Pancreas (tissue), 10 donors: ENCODE data around the gene SLC25A25. TPM values are rescaled to one million over a fixed set of nuclear protein-coding genes. Genes with fewer than 3 reads are reported as not detected.

Experiments
- ATAC-seq, 4 donors: fragments of 200-7000 bp; cut with Tn5 transposase; one replicate each; pipeline versions ENCODE4 v1.8.0 to v1.9.1; 2020; ENCODE audit warnings: mild to moderate bottlenecking in 4 of 4, moderate library complexity in 4 of 4
- DNase-seq, 6 donors: peaks; one replicate each; pipeline ENCODE4 v3.0.0-alpha.2; 2020
- FAIRE-seq: peaks from 2 replicates; lab custom pipeline; 2012; peaks lifted over from hg19 to GRCh38; lab: Jason Lieb, UNC
- H3K27ac ChIP-seq, 4 donors: fragments of 200-600 bp; sonication (generic); 1 replicate in 3 of 4; 2 replicates in 1 of 4; pipeline versions ENCODE4 v1.5.0 to v1.8.0; 2020
- H3K27me3 ChIP-seq, 4 donors: fragments of 200-600 bp; one replicate each; pipeline ENCODE4 v1.8.0; 2021
- H3K36me3 ChIP-seq, 3 donors: fragments of 200-600 bp; sonication (generic) in 1 of 3; one replicate each; pipeline versions ENCODE4 v1.5.0 to v1.8.0; 2020 to 2021
- H3K4me1 ChIP-seq, 3 donors: fragments of 200-600 bp; one replicate each; pipeline ENCODE4 v1.8.0; 2021
- H3K4me3 ChIP-seq, 4 donors: fragments of 200-600 bp; sonication (generic) in 2 of 4; one replicate each; pipeline versions ENCODE4 v1.5.0 to v1.8.0; 2020 to 2021
- H3K9me3 ChIP-seq, 4 donors: fragments of 200-600 bp; one replicate each; pipeline ENCODE4 v1.8.0; 2021
- WGBS, 2 donors: extraction: QIAGEN DNeasy Blood & Tissue Kit; methylation state at CpG; one replicate each; pipeline ENCODE4 v1.1.7; 2013; 5-methylcytosine and 5-hydroxymethylcytosine counted together
- intact Hi-C, 3 donors: fragments of 100-400 bp; cut with DNase I; formaldehyde crosslinking; loops; one replicate each; pipeline versions ENCODE4 v1.11.1 to v1.14.2; 2022
- polyA plus RNA-seq, 2 donors: library from polyadenylated mRNA; stranded (reverse); fragments of 200-250 nt; gene quantifications; one replicate each; pipeline ENCODE4 v1.2.3, GENCODE V29; 2013
- total RNA-seq, 6 donors: library from RNA; stranded (reverse); fragmentation: NEBNext Ultra II Directional in 4 of 6; extraction: Animal tissue kit (Norgen Biotek cat#: 25700) in 4 of 6; gene quantifications; one replicate each; pipeline versions ENCODE4 v1.2.1 to v1.2.4, GENCODE V29; 2021 to 2023
- TF ChIP-seq, protein P1 (sequence below), 4 donors: fragments of 200-600 bp; sonication (generic) in 3 of 4; IDR thresholded peaks; one replicate each; pipeline versions ENCODE4 v1.5.0 to v1.8.0; 2021; ENCODE audit warnings: antibody characterized with exemption in 4 of 4
- donor health status: healthy with polysubstance abuse.
- donor health status: DM: no; HTN: no; CAD: no; lungs with moderate emphysema.
- donor health status: DM: no; HTN: no; CAD: no.
- donor health status: control.
- donor health status: control.
- donor health status: Bipolar disorder and iron deficiency.
- donor health status: DM: yes; HTN: yes; CAD: no.
- donor health status: DM: no; HTN: no; CAD: no.
- donor health status: DM: no; HTN: no; CAD: no.
- donor health status: DM: yes; HTN: yes; CAD: no.

SLC25A25 gene
- total and polyA plus RNA-seq, 8 donors, result 6.8 to 134 (median 43.1) TPM

DNA sequence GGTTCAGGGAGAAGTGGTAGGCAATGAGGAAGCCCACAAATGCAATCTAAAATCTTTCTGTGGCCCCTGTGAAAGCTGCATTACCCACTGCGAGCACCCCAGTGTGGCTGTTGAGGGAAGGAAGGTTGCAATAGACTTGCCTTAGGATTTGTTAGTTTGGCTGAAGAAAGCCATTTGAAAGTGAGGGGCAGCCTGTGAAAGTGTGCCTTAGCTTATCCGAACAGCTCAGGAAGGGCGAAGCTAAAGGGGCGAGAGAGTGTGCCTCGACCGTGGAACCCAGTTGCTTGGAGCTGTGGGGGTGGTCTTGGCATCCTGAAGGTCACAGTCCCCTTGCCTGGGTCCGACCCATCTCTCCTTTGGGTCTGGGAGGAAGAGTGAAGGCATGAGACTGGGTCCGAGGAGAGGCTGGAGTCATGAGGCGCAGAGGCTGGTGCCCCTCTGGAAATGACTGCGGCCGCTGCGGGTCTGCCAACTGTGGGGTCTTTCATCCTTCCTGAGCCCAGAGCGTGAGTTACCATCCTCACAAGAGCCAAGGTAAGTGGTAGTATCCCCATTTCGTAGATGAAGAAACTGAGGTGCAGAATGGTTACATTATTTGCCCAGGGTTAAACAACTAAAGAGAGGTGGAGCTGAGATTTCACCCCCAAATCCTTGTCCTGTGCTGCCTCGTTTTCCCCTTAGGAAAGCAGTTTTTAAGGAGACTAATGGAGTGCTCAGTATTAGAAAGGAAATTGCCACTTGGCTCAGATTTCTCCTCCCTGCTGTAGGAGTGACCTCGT is 24.4 kb downstream of the SLC25A25 start:
- no peak for DNase-seq
- TF ChIP-seq, protein P1, sequence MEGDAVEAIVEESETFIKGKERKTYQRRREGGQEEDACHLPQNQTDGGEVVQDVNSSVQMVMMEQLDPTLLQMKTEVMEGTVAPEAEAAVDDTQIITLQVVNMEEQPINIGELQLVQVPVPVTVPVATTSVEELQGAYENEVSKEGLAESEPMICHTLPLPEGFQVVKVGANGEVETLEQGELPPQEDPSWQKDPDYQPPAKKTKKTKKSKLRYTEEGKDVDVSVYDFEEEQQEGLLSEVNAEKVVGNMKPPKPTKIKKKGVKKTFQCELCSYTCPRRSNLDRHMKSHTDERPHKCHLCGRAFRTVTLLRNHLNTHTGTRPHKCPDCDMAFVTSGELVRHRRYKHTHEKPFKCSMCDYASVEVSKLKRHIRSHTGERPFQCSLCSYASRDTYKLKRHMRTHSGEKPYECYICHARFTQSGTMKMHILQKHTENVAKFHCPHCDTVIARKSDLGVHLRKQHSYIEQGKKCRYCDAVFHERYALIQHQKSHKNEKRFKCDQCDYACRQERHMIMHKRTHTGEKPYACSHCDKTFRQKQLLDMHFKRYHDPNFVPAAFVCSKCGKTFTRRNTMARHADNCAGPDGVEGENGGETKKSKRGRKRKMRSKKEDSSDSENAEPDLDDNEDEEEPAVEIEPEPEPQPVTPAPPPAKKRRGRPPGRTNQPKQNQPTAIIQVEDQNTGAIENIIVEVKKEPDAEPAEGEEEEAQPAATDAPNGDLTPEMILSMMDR (IDR thresholded peaks at IDR 0.05), result no peak
- intact Hi-C loops, result no loop called here
- H3K36me3 ChIP-seq, result no peaks in the 10 kb centered on the region
- no peak for ATAC-seq
- H3K4me1 ChIP-seq, result peaks cover 0 to 30% (median 12%) of the 10 kb centered on the region in 3 donors
- 83 to 85% methylated on average over 16 of the region's 16 CpGs for WGBS, 2 donors
- H3K4me3 ChIP-seq, result no peak overlapping the region
- no peaks in the 10 kb centered on the region for H3K27me3 ChIP-seq
- no peak for FAIRE-seq
- peak overlapping the region in 2 of 4 donors; percentile 92 to 97 for H3K27ac ChIP-seq
- H3K9me3 ChIP-seq, result no peaks in the 10 kb centered on the region

DNA sequence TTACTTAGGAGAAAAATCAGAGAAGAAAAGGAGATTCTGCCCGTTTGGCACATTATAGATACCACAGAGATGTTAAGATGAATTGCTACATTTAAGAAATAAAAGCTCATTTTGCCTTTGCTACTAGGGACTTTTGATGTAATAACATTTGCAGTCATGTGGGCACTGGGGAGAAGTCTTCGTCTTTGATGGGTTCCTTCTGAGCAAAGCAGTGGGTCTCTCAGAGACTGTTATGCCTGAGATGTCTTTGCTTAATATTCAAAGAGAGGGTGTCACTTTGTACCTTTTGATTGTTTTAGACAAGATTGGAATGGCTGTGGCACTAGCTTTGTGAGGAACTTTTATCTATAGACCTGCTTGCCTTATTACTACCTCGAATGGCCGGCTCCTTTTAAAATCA is 25.0 kb downstream of the SLC25A25 start:
- 74 to 75% methylated on average over 4 of the region's 4 CpGs for WGBS, 2 donors
- peak overlapping the region; percentile 86 to 97 (median 93) for H3K27ac ChIP-seq
- no peak for FAIRE-seq

DNA sequence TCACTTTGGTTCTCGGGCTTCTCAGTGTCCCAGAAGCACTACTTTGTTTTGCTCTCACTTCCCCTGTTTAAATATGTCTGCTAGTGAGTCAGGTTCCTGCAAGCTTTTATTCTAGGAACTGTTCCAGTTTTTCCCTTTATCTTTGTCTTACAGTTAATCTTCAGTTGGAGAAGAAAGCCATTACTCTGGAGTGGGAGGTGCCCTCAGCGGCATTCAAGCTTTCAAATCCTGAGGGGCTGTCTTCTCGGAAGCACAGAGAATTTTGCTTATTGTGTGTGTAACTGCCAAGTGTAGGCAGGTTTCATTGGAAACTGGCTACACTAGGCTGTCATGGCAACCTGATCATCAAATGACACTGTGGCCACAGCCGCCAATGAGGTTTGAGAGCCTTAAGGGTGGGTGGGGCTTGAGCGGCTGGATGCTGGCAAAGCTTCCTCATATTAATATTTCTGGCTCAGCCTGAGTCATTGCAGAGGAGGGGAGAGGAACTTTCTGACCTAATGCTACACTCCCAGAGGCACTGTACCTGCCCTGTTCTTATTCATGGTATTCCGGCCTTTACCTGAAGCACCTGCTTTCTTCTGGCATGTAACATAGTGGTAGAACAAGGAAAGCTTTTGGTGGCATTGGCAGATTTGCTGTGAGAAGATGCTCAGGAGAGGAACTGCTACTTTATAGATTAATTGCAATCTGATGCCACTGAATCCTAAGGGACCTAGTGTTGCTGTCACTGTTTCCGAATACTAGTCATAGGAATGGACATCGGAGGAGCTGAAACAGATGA is 26.3 kb downstream of the SLC25A25 start:
- FAIRE-seq, result peak; percentile 47
- WGBS, 2 donors, result 21 to 23% methylated on average over 8 of the region's 8 CpGs
- peaks cover 6 to 39% (median 22%) of the 10 kb centered on the region in 3 donors for H3K4me1 ChIP-seq

More for the DNA sequence above, 25.0 kb downstream of the SLC25A25 start:
- Histone ChIP-seq H3K4me3 (no peak overlapping the region), H3K36me3 (no peaks in the 10 kb centered on the region), H3K4me1 (peaks cover 6 to 37% (median 18%) of the 10 kb centered on the region in 3 donors), H3K27me3 (no peaks in the 10 kb centered on the region), H3K9me3 (no peaks in the 10 kb centered on the region)
- TF ChIP-seq, protein P1 (IDR thresholded peaks at IDR 0.05), result no peak
- ATAC-seq (no peak), DNase-seq (no peak)
- intact Hi-C loops, result no loop called here

DNA sequence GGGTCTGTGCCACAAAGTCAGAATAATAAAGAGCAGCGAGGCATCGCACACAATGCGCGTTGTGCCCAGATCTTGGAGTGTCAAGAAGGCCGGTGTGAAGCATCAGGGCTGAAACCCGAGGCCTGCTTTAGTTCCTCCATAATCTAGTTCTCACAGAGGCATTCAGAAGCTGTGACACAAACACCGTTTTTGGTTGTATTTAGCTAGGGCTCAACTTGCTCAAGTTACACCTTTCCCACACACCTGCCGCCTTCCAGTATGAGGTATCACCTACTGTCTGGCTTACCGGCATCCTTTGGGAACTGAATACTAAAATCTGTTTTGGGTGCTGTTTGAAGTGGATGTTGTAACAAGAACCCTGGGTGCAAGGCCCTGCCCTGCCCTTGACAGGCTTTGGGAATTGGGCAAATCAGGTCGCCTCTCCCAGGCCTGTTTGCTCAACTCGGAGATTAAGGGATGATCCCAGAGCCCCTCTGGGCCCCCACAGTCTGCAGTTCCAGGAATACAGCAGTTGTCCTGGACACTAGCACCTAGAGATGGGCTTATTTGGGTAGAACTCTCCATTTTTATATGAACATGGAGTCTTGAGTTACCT is 27.0 kb downstream of the SLC25A25 start:
- Histone ChIP-seq H3K36me3 (no peaks in the 10 kb centered on the region), H3K4me3 (no peak overlapping the region), H3K27ac (peak overlapping the region; percentile 86 to 97 (median 93)), H3K27me3 (no peaks in the 10 kb centered on the region), H3K9me3 (no peaks in the 10 kb centered on the region), H3K4me1 (peaks cover 6 to 41% (median 22%) of the 10 kb centered on the region in 3 donors)
- FAIRE-seq, result no peak
- 84 to 85% methylated on average over 11 of the region's 11 CpGs for WGBS, 2 donors
- TF ChIP-seq, protein P1 (IDR thresholded peaks at IDR 0.05), result no peak
- no peak for ATAC-seq
- DNase-seq, result peak in 1 of 6 donors; percentile 28
- intact Hi-C loops, result no loop called here

More for the DNA sequence above, 26.3 kb downstream of the SLC25A25 start:
- peak; percentile 79 to 95 (median 92) for DNase-seq
- peak overlapping the region in 1 of 4 donors; percentile 26 for H3K4me3 ChIP-seq
- TF ChIP-seq, protein P1 (IDR thresholded peaks at IDR 0.05), result no peak
- ATAC-seq, result peak; percentile 67 to 81 (median 75)
- H3K27me3 ChIP-seq, result no peaks in the 10 kb centered on the region
- intact Hi-C loops, result no loop called here
- H3K27ac ChIP-seq, result peak overlapping the region; percentile 86 to 97 (median 93)
- H3K36me3 ChIP-seq, result no peaks in the 10 kb centered on the region
- no peaks in the 10 kb centered on the region for H3K9me3 ChIP-seq
